ENCODE results near the gene SCO2.

The SCO2 gene

GRCh38 chr22:50473855-50474671 is 51.3 kb downstream of the SCO2 start:
- no peak for DNase-seq

All from activated T-cell treated with anti-CD3 and anti-CD28 coated beads for 4 hours (primary cell).